ENCODE measurements around the gene FAM227A. TPM values are rescaled to one million over a fixed set of nuclear protein-coding genes. Genes with fewer than 3 reads are reported as not detected.
A peak's percentile ranks its signal among the peaks of the same experiment; 100 is the strongest.

Gene FAM227A
- total and polyA plus RNA-seq, 8 donors: 1.5 to 8.8 (median 4.6) TPM

DNA sequence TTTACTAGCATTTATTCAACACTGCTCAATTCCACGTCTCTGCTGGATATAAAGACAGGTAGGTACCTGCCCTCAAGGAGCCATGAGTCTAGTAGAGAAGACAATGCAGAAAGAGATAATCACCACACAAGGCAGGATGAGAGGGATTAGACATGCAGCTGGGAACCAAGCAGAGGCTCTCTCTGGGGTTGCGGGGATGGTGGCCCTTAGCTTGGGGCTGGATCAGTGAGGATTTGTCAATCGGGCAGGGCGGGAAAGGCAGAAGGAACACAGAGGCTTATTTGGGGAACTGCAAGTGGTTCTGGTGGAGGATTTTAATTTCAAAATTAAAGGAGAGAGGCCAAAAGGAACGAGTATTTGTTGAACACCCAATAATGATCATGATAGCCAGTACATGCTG is 77.7 kb downstream of the FAM227A start:
- no peaks in the 10 kb centered on the region for H3K36me3 ChIP-seq
- H3K9me3 ChIP-seq: no peaks in the 10 kb centered on the region
- DNase-seq: no peak
- ATAC-seq: no peak
- no peaks in the 10 kb centered on the region for H3K4me1 ChIP-seq
- no peak overlapping the region for H3K27ac ChIP-seq
- H3K27me3 ChIP-seq: no peaks in the 10 kb centered on the region
- no peak overlapping the region for H3K4me3 ChIP-seq
- TF ChIP-seq, protein P1, sequence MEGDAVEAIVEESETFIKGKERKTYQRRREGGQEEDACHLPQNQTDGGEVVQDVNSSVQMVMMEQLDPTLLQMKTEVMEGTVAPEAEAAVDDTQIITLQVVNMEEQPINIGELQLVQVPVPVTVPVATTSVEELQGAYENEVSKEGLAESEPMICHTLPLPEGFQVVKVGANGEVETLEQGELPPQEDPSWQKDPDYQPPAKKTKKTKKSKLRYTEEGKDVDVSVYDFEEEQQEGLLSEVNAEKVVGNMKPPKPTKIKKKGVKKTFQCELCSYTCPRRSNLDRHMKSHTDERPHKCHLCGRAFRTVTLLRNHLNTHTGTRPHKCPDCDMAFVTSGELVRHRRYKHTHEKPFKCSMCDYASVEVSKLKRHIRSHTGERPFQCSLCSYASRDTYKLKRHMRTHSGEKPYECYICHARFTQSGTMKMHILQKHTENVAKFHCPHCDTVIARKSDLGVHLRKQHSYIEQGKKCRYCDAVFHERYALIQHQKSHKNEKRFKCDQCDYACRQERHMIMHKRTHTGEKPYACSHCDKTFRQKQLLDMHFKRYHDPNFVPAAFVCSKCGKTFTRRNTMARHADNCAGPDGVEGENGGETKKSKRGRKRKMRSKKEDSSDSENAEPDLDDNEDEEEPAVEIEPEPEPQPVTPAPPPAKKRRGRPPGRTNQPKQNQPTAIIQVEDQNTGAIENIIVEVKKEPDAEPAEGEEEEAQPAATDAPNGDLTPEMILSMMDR (IDR thresholded peaks at IDR 0.05): no peak
- intact Hi-C loops (cut with DNase I): no loop called here

DNA sequence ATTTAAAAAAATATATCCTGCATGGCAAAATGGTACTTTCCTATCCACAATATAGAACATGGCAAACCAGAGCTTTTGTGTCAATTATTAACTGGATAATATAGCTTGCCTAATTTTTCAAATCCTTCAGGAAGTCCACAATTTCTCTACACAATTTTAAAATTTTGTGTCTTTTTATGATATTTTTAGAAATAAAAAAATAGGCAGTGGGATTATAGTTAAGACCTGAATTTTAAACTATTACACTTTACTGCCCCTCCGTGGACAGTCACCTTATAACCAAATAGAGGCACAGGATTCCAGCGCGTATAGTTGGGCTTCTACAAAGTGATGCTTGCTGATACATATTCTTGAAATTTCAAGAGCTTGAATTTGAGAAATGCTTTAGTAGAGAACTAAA is 84.1 kb downstream of the FAM227A start:
- Histone ChIP-seq H3K27me3 (peaks cover 0 to 17% of the 10 kb centered on the region in 2 donors), H3K36me3 (no peaks in the 10 kb centered on the region), H3K9me3 (no peaks in the 10 kb centered on the region), H3K4me3 (no peak overlapping the region), H3K27ac (no peak overlapping the region), H3K4me1 (peaks cover 3 to 20% of the 10 kb centered on the region in 2 donors)
- DNase-seq (peak in 1 of 4 donors; percentile 63), ATAC-seq (peak; percentile 39)
- TF ChIP-seq, protein P1 (IDR thresholded peaks at IDR 0.05): peak; percentile 33 to 45
- intact Hi-C loops (cut with DNase I): no loop called here

DNA sequence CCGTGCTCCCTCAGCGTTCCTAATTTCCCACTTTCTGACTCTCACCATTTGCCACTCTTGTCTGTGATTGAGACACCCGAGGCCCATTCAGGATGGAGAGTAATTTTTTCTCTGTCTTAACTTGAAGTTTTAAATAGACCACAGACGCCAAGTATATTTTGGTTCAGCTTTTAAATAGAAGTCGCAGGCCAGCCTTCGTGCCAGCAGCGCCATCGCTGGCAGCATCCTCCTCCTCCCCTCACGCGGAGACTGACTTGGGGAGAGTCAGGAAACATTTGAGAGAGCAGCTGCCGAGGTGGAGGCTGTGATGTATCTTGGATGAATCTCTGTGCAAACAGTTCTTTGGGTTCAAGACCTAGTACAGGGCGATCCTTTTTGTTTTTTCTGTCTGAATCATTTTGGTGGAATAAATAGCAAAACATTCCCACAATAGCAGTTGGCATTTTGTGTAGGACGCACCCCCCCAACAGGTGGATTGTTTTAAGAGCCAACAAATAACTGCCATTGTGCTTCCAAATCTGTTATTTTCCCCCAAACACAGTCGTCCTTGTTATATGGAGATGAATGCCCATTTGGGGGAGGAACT is 85.3 kb downstream of the FAM227A start:
- peak; percentile 38 for ATAC-seq
- peak in 2 of 4 donors; percentile 36 to 43 for DNase-seq
- intact Hi-C loops (cut with DNase I): no loop called here

DNA sequence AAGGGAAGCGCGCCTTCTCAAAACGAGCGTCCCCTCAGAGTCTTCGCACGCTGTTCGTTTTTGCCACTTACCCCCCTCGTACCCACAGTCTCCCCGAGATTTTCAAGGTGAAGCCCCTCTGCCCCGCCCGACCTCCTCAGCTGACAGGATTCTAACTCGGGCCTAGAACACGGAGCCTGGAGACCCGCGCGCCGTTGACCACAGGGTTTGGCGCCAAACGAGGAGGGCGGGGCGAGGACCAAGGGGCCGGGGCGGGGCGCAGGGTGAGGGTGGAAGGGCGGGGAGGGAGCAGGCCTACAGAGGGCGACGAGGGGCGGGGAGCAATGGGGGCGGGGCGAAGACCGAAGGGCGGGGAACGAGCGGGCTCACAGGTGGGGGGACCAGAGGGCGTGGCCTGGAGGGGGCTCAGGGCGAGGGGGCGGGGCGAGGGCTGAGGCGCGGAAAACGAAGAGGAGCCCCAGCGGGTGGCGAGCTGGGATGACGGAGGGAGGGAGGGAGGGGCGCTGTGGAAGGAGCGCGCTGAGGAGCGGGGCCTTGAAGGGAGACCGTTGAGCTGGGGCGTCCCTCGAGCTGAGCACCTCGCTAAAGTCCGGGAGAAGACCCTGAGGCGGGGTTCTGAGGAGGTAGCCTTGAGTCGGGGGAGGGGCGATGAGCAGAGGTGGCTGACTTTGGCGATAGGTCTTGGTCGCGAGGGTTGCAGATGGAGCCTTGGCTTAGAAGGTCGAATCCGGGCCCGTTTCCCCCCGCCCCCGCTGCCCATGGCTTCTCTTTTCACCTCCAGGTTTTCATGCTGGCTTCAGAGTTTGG is 86.0 kb downstream of the FAM227A start, which contains the start of gene DMC1:
TSS of gene DMC1 (minus strand) at position 212 of the 807 bp plus-strand sequence. CDS start 1,927 bp downstream, outside the sequence.
- peak within 1 kb of the TSS in 1 of 2 donors; percentile 48 for H3K27ac ChIP-seq
- TF ChIP-seq, protein P1 (IDR thresholded peaks at IDR 0.05): no peak
- no peaks in the 10 kb centered on the region for H3K36me3 ChIP-seq
- DNase-seq (peak; percentile 91 to 97 (median 96)), ATAC-seq (peak; percentile 98)
- peak within 1 kb of the TSS; percentile 50 to 59 for H3K4me3 ChIP-seq
- peaks cover 3 to 20% of the 10 kb centered on the region in 2 donors for H3K4me1 ChIP-seq
- intact Hi-C loops (cut with DNase I): no loop called here
- H3K9me3 ChIP-seq: no peaks in the 10 kb centered on the region
- H3K27me3 ChIP-seq: peaks cover 0 to 19% of the 10 kb centered on the region in 2 donors

More for the DNA sequence above, 85.3 kb downstream of the FAM227A start:
- Histone ChIP-seq H3K36me3 (no peaks in the 10 kb centered on the region), H3K4me1 (peaks cover 3 to 20% of the 10 kb centered on the region in 2 donors), H3K9me3 (no peaks in the 10 kb centered on the region), H3K27me3 (peaks cover 0 to 17% of the 10 kb centered on the region in 2 donors), H3K4me3 (peak overlapping the region; percentile 50 to 59), H3K27ac (peak overlapping the region in 1 of 2 donors; percentile 48)
- TF ChIP-seq, protein P1 (IDR thresholded peaks at IDR 0.05): no peak
